Astrocyte of the cerebellum (primary cell): Measurements from ENCODE around the gene TMEM186.
"Not testable (repeated sequence)": the region's sequence is repeated elsewhere in the genome, so short reads cannot be mapped to it uniquely, and the experiment has no call there.

Experiments used
- DNase-seq: peaks from one replicate; pipeline ENCODE4 v3.0.0-alpha.2; 2011; ENCODE audit warnings: low read depth
- H3K4me3 ChIP-seq: 2 replicates; pipeline ENCODE4 v1.5.1; 2011; ENCODE audit warnings: mild to moderate bottlenecking, low read depth, low read length, moderate library complexity
- CTCF ChIP-seq: IDR thresholded peaks from 2 replicates; pipeline ENCODE4 v1.5.1; 2012; ENCODE audit warnings: low read length, low read depth, moderate library complexity, mild to moderate bottlenecking; ENCODE audit errors: missing control alignments
- in situ Hi-C: cut with HindIII; loops from 2 replicates; pipeline ENCODE4 v1.10.0; 2017; ENCODE audit warnings: low sequenced_read_pairs

The TMEM186 gene

DNA sequence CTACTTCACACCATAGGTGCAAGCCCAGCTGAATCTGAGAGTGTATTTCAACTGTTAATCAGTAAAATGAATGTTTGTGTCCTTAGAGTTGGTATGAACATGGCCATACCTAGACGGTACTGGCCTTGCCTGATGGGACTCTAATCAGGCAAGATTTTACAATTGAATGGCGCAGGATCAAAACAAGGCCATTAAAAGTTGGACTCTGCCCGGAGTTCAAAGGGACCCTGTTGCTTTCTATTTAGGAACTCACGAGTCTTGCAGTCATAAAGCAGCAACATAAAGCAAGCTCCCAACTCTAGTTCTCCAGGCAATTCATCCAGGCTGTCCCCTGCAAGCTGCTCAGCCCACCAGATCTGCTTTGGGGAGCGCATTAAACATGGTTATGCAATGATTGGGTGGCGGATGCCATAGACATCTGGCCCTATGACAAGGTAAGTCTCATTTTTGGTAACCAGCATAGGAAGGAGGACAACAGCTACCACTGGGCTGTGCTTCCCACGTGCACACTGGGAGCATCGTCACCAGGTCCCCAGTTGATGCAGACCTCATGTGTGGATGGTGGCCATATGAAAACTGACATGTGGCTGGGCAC is 8.8 kb downstream of the TMEM186 start:
- no peak for DNase-seq
- no peak for TF ChIP-seq CTCF
- H3K4me3 ChIP-seq: no peak overlapping the region
- in situ Hi-C loops: no loop called here

- in situ Hi-C loops, H3K4me3 ChIP-seq, DNase-seq: not testable (repeated sequence)
Measured at GRCh38 chr16:8786316-8786715, 11.1 kb downstream of the TMEM186 start.

DNA sequence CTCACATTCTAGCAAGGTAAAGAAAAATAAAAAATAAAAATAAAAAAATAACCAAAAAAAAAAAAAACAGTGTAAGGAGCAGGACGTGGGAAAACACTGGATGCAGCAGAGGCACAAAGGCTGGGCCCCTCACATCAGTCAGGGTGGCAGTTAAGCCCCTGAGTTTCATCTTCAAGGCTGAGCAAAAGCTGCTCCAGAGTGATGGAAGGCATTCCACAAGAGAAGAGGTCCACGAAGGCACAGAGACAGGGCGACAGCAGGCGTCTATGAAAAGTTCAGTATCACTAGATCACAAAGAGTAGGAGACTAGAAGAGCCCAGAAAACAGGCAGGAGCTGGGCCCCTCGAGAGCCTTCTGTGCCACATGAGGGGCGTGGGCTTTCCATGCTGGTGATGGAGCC is 12.0 kb downstream of the TMEM186 start:
- TF ChIP-seq CTCF: no peak
- in situ Hi-C loops: no loop called here
- DNase-seq: no peak
- H3K4me3 ChIP-seq: no peak overlapping the region

GRCh38 chr16:8782673-8783072 is 14.8 kb downstream of the TMEM186 start:
- in situ Hi-C loops: no loop called here
- no peak overlapping the region for H3K4me3 ChIP-seq
- DNase-seq: no peak
- no peak for TF ChIP-seq CTCF

DNA sequence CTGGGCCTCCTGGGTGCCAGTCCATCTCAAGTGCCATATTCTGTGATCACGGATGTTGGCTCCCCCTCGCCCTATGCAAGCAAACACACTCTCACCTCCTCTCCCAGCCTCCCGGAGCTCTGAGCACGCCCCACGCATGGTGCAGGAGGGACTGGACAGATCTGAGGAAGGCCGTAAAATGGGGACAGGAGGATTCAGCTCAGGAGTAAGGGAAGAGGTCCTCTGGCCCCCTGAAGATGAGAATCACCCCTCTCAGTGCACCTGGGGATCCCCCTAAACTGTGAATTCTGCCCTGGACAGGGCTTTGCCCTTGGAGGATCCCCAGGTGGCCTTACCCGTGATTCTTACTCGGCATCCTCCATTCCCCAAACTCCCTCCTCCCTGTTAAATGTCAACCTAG is 15.6 kb downstream of the TMEM186 start:
- in situ Hi-C loops: no loop called here
- no peak for DNase-seq
- no peak overlapping the region for H3K4me3 ChIP-seq
- no peak for TF ChIP-seq CTCF

GRCh38 chr16:8777217-8777616 is 20.2 kb downstream of the TMEM186 start:
- in situ Hi-C loops: no loop called here

GRCh38 chr16:8776129-8776584 is 21.3 kb downstream of the TMEM186 start:
- TF ChIP-seq CTCF: no peak
- in situ Hi-C loops: no loop called here
- no peak for DNase-seq

More at GRCh38 chr16:8777217-8777616, 20.2 kb downstream of the TMEM186 start:
- TF ChIP-seq CTCF: no peak
- no peak overlapping the region for H3K4me3 ChIP-seq
- DNase-seq: no peak

More at GRCh38 chr16:8776129-8776584, 21.3 kb downstream of the TMEM186 start:
- no peak overlapping the region for H3K4me3 ChIP-seq
